IMR-90 (cell line): Measurements from ENCODE around the gene PLSCR5. TPM values are rescaled to one million over a fixed set of nuclear protein-coding genes. Genes with fewer than 3 reads are reported as not detected.

Experiments used
- ATAC-seq: fragments of 200-7000 bp; cut with Tn5 transposase; 2 replicates; pipeline ENCODE4 v1.9.1; 2020; ENCODE audit warnings: low read depth, mild to moderate bottlenecking, moderate library complexity
- BruUV-seq: library from RNA; stranded (reverse); fragments of 400-500 nt; replicated peaks from 2 replicates; lab custom pipeline; 2021; lab: Mats Ljungman, UMichigan
- CTCF ChIA-PET: fragments of 300-600 bp; formaldehyde crosslinking; extraction: SDS; loops from one replicate; lab custom pipeline; 2021; ENCODE audit warnings: antibody characterized with exemption; lab: Yijun Ruan, JAX
- POLR2A ChIA-PET: fragments of 300-600 bp; sonication (Branson Sonifier 250); formaldehyde crosslinking; loops from one replicate; lab custom pipeline; 2022; ENCODE audit warnings: antibody characterized with exemption; ENCODE audit not compliant: unreplicated experiment; lab: Charles Lee
- DNase-seq: peaks from one replicate; pipeline ENCODE4 v3.0.0; 2013
- H2AFZ ChIP-seq: replicated peaks from 2 replicates; pipeline ENCODE3; 2013; ENCODE audit warnings: low read length, mild to moderate bottlenecking; ENCODE audit not compliant: poor library complexity
- H2AK5ac ChIP-seq: 2 replicates; pipeline ENCODE4 v1.6.1; 2013; ENCODE audit warnings: low read depth, low read length, inconsistent platforms
- H2AK9ac ChIP-seq: replicated peaks from 2 replicates; pipeline ENCODE3; 2013; ENCODE audit warnings: mild to moderate bottlenecking, low read depth, low read length, moderate library complexity; ENCODE audit not compliant: poor library complexity
- H2BK120ac ChIP-seq: 2 replicates; pipeline ENCODE4 v1.6.1; 2013; ENCODE audit warnings: low read depth, low read length, inconsistent platforms
- H2BK15ac ChIP-seq: 3 replicates; pipeline ENCODE4 v1.6.1; 2013; ENCODE audit warnings: low read depth, low read length, inconsistent platforms
- H2BK20ac ChIP-seq: 2 replicates; pipeline ENCODE4 v1.6.1; 2013; ENCODE audit warnings: low read depth, mild to moderate bottlenecking, inconsistent platforms, low read length, moderate library complexity
- H2BK5ac ChIP-seq: 2 replicates; pipeline ENCODE4 v1.6.1; 2013; ENCODE audit warnings: mild to moderate bottlenecking, low read depth, low read length, inconsistent platforms; ENCODE audit not compliant: poor library complexity, severe bottlenecking
- H3K14ac ChIP-seq: replicated peaks from 2 replicates; pipeline ENCODE4 v1.6.1; 2013; ENCODE audit warnings: low read depth, low read length, inconsistent platforms
- H3K18ac ChIP-seq: 2 replicates; pipeline ENCODE4 v1.6.1; 2013; ENCODE audit warnings: low read depth, low read length, control low read depth
- H3K23ac ChIP-seq: 2 replicates; pipeline ENCODE4 v1.6.1; 2013; ENCODE audit warnings: low read depth, low read length, inconsistent platforms
- H3K27ac ChIP-seq: 2 replicates; pipeline ENCODE4 v1.5.1; 2013; ENCODE audit warnings: mild to moderate bottlenecking, control low read depth, low read length; ENCODE audit not compliant: insufficient read depth
- H3K27me3 ChIP-seq: 2 replicates; pipeline ENCODE4 v1.6.1; 2013; ENCODE audit warnings: low read length; ENCODE audit not compliant: control insufficient read depth, insufficient read depth
- H3K36me3 ChIP-seq: 2 replicates; pipeline ENCODE4 v1.6.1; 2013; ENCODE audit warnings: low read length, mixed read lengths; ENCODE audit not compliant: control insufficient read depth, insufficient read depth
- H3K4ac ChIP-seq: 2 replicates; pipeline ENCODE4 v1.6.1; 2013; ENCODE audit warnings: low read depth, low read length, inconsistent platforms
- H3K4me1 ChIP-seq: 2 replicates; pipeline ENCODE4 v1.6.1; 2013; ENCODE audit warnings: low read length, mixed read lengths; ENCODE audit not compliant: control insufficient read depth, insufficient read depth
- H3K4me2 ChIP-seq: 2 replicates; pipeline ENCODE4 v1.6.1; 2013; ENCODE audit warnings: low read depth, mild to moderate bottlenecking, control low read depth, low read length, moderate library complexity
- H3K4me3 ChIP-seq: 2 replicates; pipeline ENCODE4 v1.5.1; 2013; ENCODE audit warnings: low read depth, mild to moderate bottlenecking, control low read depth, low read length, moderate library complexity; ENCODE audit not compliant: insufficient read depth
- H3K56ac ChIP-seq: 2 replicates; pipeline ENCODE4 v1.6.1; 2013; ENCODE audit warnings: low read length, inconsistent platforms; ENCODE audit not compliant: insufficient read depth; ENCODE audit errors: extremely low read depth
- H3K79me1 ChIP-seq, 2 experiments: 2 replicates each; pipeline ENCODE4 v1.6.1; 2013; ENCODE audit warnings: low read length in 2 of 2, inconsistent platforms in 1 of 2, low read depth in 1 of 2
- H3K9ac ChIP-seq: 2 replicates; pipeline ENCODE4 v1.6.1; 2013; ENCODE audit warnings: low read depth, low read length, control low read depth
- H3K9me1 ChIP-seq: 2 replicates; pipeline ENCODE4 v1.6.1; 2013; ENCODE audit warnings: low read length, inconsistent platforms; ENCODE audit not compliant: insufficient read depth
- H3K9me3 ChIP-seq: 2 replicates; pipeline ENCODE4 v1.6.1; 2013; ENCODE audit warnings: low read length; ENCODE audit not compliant: control insufficient read depth, insufficient read depth
- H4K20me1 ChIP-seq: 2 replicates; pipeline ENCODE4 v1.6.1; 2013; ENCODE audit warnings: low read length, inconsistent platforms; ENCODE audit not compliant: insufficient read depth
- H4K5ac ChIP-seq: 2 replicates; pipeline ENCODE4 v1.6.1; 2013; ENCODE audit warnings: mild to moderate bottlenecking, low read depth, low read length, control low read depth
- H4K8ac ChIP-seq, 2 experiments: 2 replicates each; pipeline ENCODE4 v1.6.1; 2013; ENCODE audit warnings: low read depth in 2 of 2, low read length in 2 of 2, control low read depth in 1 of 2, inconsistent platforms in 1 of 2
- H4K91ac ChIP-seq: 2 replicates; pipeline ENCODE4 v1.6.1; 2013; ENCODE audit warnings: low read depth, low read length, inconsistent platforms; ENCODE audit not compliant: insufficient read depth
- CEBPB ChIP-seq: IDR thresholded peaks from 2 replicates; pipeline ENCODE4 v1.6.1; 2012; ENCODE audit warnings: low read depth, low read length, improper control_type of control experiment
- FOS ChIP-seq: fragments of 150-350 bp; IDR thresholded peaks from 2 replicates; pipeline ENCODE4 v1.6.1; 2016; ENCODE audit warnings: low read depth, low read length
- MAZ ChIP-seq: IDR thresholded peaks from 2 replicates; pipeline ENCODE4 v1.6.1; 2012; ENCODE audit warnings: low read depth, mild to moderate bottlenecking, low read length, improper control_type of control experiment, moderate library complexity, borderline replicate concordance
- MXI1 ChIP-seq: IDR thresholded peaks from 2 replicates; pipeline ENCODE4 v1.6.1; 2012; ENCODE audit warnings: low read depth, mild to moderate bottlenecking, low read length, moderate library complexity, borderline replicate concordance
- NFE2L2 ChIP-seq: fragments of 150-350 bp; IDR thresholded peaks from 2 replicates; pipeline ENCODE4 v1.6.1; 2016; ENCODE audit warnings: low read depth, mild to moderate bottlenecking, low read length
- POLR2A ChIP-seq: IDR thresholded peaks from 2 replicates; pipeline ENCODE4 v1.6.1; 2012; ENCODE audit warnings: mild to moderate bottlenecking, low read depth, low read length
- RFX5 ChIP-seq: IDR thresholded peaks from 2 replicates; pipeline ENCODE4 v1.8.0; 2012; ENCODE audit warnings: low read depth, mild to moderate bottlenecking, low read length, moderate library complexity
- SMC3 ChIP-seq: fragments of 150-350 bp; IDR thresholded peaks from 2 replicates; pipeline ENCODE4 v1.6.1; 2016; ENCODE audit warnings: low read depth, mild to moderate bottlenecking, antibody characterized with exemption, low read length, moderate library complexity
- WGBS, 2 experiments: methylation state at CpG; one replicate each; pipeline versions ENCODE4 v1.1.5 to v1.1.7; 2013; ENCODE audit warnings: missing lambda C conversion rate in 2 of 2; ENCODE audit not compliant: insufficient read length in 1 of 2; ENCODE audit errors: extremely low coverage in 2 of 2; 5-methylcytosine and 5-hydroxymethylcytosine counted together
- dilution Hi-C: fragments of 300-500 bp; cut with HindIII; formaldehyde crosslinking; loops from one replicate; pipeline ENCODE4 v1.14.3; 2018; ENCODE audit warnings: low sequenced_read_pairs; ENCODE audit not compliant: unreplicated experiment
- in situ Hi-C: fragments of 300-500 bp; cut with MboI; formaldehyde crosslinking; loops from 3 replicates; pipeline ENCODE4 v1.14.3; 2019; ENCODE audit warnings: low sequenced_read_pairs, inconsistent platforms, mixed read lengths
- intact Hi-C: fragments of 100-400 bp; cut with micrococcal nuclease; formaldehyde crosslinking; loops from 2 replicates; pipeline ENCODE4 v1.10.0; 2022
- polyA plus RNA-seq, 3 experiments: library from polyadenylated mRNA; depleted of rRNA; stranded (reverse); fragments of >200 nt; gene quantifications; 2 replicates each; pipeline ENCODE4 v1.2.3, GENCODE V29; 2012; ENCODE audit warnings: low replicate concordance in 1 of 3
- total RNA-seq: library from RNA; depleted of rRNA; stranded (reverse); fragments of >200 nt; gene quantifications from 2 replicates; pipeline ENCODE4 v1.2.3, GENCODE V29; 2012

PLSCR5 gene
- total and polyA plus RNA-seq, 2 of the 4 experiments (the other 2 are of a cell fraction) = not detected

- Histone ChIP-seq H3K23ac (no peak overlapping the region), H2AFZ (no peak overlapping the region), H3K18ac (no peak overlapping the region), H4K5ac (no peak overlapping the region), H4K8ac (no peak overlapping the region), H3K4me3 (no peak overlapping the region), H4K91ac (no peak overlapping the region), H3K36me3 (no peaks in the 10 kb centered on the region), H3K4ac (no peak overlapping the region), H2BK20ac (no peak overlapping the region), H3K79me1 (no peaks in the 10 kb centered on the region), H3K4me1 (no peaks in the 10 kb centered on the region), H3K4me2 (no peak overlapping the region), H3K9me3 (no peaks in the 10 kb centered on the region), H3K56ac (no peak overlapping the region), H2BK5ac (no peak overlapping the region), H2AK5ac (no peak overlapping the region), H2BK120ac (no peak overlapping the region), H3K14ac (no peak overlapping the region), H2BK15ac (no peak overlapping the region), H2AK9ac (no peak overlapping the region), H3K27ac (no peak overlapping the region), H3K9me1 (no peaks in the 10 kb centered on the region; the same call in 1 of the 2 replicates), H3K9ac (no peak overlapping the region), H3K27me3 (no peaks in the 10 kb centered on the region), H4K20me1 (no peaks in the 10 kb centered on the region)
- ChIA-PET POLR2A (no interaction called here), CTCF (no interaction called here)
- intact Hi-C loops (loop anchor here (10.0 kb wide), 1 partner anchor 809 kb away; no protein-coding TSS in a partner anchor), dilution Hi-C loops (no loop called here), in situ Hi-C loops (no loop called here)
- WGBS, 2 experiments = no CpG with 5 or more reads among the region's 3 CpGs
- ATAC-seq = no peak
- TF ChIP-seq SMC3 (no peak), FOS (no peak), MAZ (no peak), RFX5 (no peak), POLR2A (no peak), CEBPB (no peak), MXI1 (no peak), NFE2L2 (no peak)
- no peak for DNase-seq
- no TSS peak for BruUV-seq
Observed at GRCh38 chr3:146593776-146594175, 11.4 kb downstream of the PLSCR5 start.
